HCT116 (cell line): ENCODE measurements around the gene RET.

ENCODE experiments used
- CTCF ChIP-seq, 3 experiments: fragments of 200-600 bp in 1 of 3; sonication (generic) in 1 of 3; IDR thresholded peaks in 2 of 3; conservative IDR thresholded peaks in 1 of 3; 2 replicates each; pipeline ENCODE4 v1.5.1; 2012 to 2017; ENCODE audit warnings: low read depth in 2 of 3, low read length in 2 of 3, antibody characterized with exemption in 1 of 3, borderline replicate concordance in 1 of 3, control low read depth in 1 of 3, mild to moderate bottlenecking in 1 of 3, mixed read lengths in 1 of 3, mixed run types in 1 of 3, moderate library complexity in 1 of 3; ENCODE audit not compliant: insufficient read depth in 1 of 3
- REST ChIP-seq: IDR thresholded peaks from 2 replicates; pipeline ENCODE4 v1.6.1; 2012; ENCODE audit warnings: low read depth
- SP1 ChIP-seq: IDR thresholded peaks from 2 replicates; pipeline ENCODE4 v1.6.1; 2012; ENCODE audit warnings: low read depth

GRCh38 chr10:43158636-43159035, 81.8 kb downstream of the RET start:
- TF ChIP-seq SP1 (no peak), CTCF (IDR thresholded peaks at IDR 0.05 in 2 of 3, conservative IDR thresholded peaks at IDR 0.05 in 1 of 3; ENCODE audit: borderline replicate concordance in 1 of 3, insufficient read depth in 1 of 3, low read depth in 2 of 3, low read length in 2 of 3) (no peak), REST (no peak)
